Epithelial cell of prostate (primary cell): Measurements from ENCODE around the gene NTRK1.
A peak's percentile ranks its signal among the peaks of the same experiment; 100 is the strongest.

Source experiments
- DNase-seq: peaks from one replicate; pipeline ENCODE4 v3.0.0-alpha.2; 2011; ENCODE audit warnings: low read depth, low spot score
- H3K27ac ChIP-seq: fragments of 450-650 bp; 2 replicates; pipeline ENCODE4 v1.5.1; 2017; ENCODE audit warnings: mild to moderate bottlenecking

Gene NTRK1

GRCh38 chr1:156860628-156861423 lies at the start of gene NTRK1:
Gene NTRK1, plus strand, starts transcription at chr1:156860865. Its CDS starts 70 bp downstream, at chr1:156860935.
- DNase-seq: no peak
- H3K27ac ChIP-seq: no peak within 1 kb of the TSS

- DNase-seq: no peak
- no peak overlapping the region for H3K27ac ChIP-seq
Observed at GRCh38 chr1:156811168-156811567, 49.5 kb upstream of the NTRK1 start.

DNA sequence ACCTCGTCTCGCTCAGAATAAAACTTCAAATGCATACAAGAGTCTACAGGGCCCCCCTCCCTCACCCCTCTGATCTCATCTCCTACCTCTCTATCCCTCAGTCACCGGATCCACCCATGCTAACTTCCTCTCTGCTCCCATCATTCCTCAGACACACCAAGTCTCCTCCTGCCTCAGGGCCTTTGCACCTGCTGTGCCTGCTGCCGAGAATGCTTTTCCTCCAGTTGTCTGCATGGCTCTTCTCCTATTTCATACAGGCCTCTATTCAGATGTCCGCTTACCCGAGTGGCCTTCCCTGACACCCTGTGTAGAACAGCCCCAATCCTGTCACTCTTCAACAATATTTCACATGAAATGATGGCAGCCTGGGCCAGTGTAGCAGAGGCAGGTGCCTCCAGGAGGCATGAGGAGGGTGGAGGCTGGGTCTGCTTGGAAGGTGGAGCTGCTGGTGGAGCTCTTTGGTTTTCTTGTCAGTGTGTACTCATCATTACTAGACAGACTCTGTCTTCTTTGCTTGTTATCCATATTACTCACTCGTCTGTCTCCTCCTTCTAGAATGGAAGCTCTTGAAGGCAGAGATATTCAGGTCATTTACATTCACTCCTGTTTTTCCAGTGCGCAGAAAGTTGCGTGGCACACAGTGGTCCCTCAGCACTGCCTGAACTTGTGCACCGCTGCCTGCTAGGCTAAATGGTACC lies 48.2 kb upstream of the NTRK1 start:
- DNase-seq: no peak
- no peak overlapping the region for H3K27ac ChIP-seq

- H3K27ac ChIP-seq: no peak overlapping the region
- DNase-seq: no peak
Observed at GRCh38 chr1:156813298-156813697, 47.4 kb upstream of the NTRK1 start.

- no peak for DNase-seq
- peak overlapping the region; percentile 55 for H3K27ac ChIP-seq
Observed at GRCh38 chr1:156813750-156814570, 46.7 kb upstream of the NTRK1 start.

- peak overlapping the region; percentile 55 for H3K27ac ChIP-seq
- DNase-seq: no peak
Observed at GRCh38 chr1:156814571-156815260, 45.9 kb upstream of the NTRK1 start.

- no peak for DNase-seq
Observed at GRCh38 chr1:156815307-156815826, 45.3 kb upstream of the NTRK1 start.

GRCh38 chr1:156815961-156816422 lies 44.7 kb upstream of the NTRK1 start:
- H3K27ac ChIP-seq: peak overlapping the region; percentile 55
- DNase-seq: no peak

More at GRCh38 chr1:156815307-156815826, 45.3 kb upstream of the NTRK1 start:
- H3K27ac ChIP-seq: peak overlapping the region; percentile 55

DNA sequence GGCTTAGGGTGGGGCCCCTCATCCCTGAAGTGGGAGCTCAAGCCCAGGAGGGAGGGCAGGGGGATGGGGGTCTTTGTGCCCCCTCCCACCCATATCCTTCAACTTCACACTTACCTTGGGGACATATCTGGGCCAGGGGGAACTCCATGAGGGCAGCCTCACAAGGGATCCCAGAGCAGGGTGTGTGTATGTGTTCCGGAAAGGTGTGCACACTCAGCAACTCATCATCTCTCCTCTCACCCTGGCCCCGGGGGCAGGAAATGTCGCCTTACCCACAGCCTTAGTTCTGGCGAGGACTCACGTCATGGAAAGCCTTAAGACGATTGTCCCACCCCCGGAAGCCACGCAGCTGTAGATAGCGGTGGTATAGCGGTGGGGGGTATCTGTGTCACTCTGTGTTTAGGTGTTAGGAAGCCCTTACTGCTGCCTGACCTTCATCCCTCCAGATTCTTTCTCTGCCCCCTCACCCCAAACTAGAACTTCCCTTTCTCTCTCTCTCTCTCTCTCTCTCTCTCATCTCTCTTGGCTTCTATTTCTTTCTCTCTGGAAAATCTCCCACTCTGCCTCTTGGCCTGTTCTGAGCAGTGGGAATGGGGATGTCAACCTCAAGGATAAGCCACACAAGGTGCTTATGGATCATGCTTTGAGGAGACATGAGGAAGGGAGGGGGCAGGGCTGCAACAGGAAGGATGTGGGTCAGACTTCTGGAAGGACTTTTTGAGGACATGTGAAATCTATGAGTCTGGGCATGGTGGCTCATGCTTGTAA lies 43.9 kb upstream of the NTRK1 start, which contains the start of gene SH2D2A:
SH2D2A (minus strand) TSS at position 288 of the 768 bp plus-strand sequence; CDS start at position 148, 140 bp downstream.
- no peak for DNase-seq
- peak within 1 kb of the TSS; percentile 55 for H3K27ac ChIP-seq

- DNase-seq: no peak
- no peak overlapping the region for H3K27ac ChIP-seq
Observed at GRCh38 chr1:156821801-156822200, 38.9 kb upstream of the NTRK1 start.

- DNase-seq: no peak
- no peak overlapping the region for H3K27ac ChIP-seq
Observed at GRCh38 chr1:156822680-156823079, 38.0 kb upstream of the NTRK1 start.

GRCh38 chr1:156823210-156823790 lies 37.4 kb upstream of the NTRK1 start:
- no peak for DNase-seq

GRCh38 chr1:156826630-156827029 lies 34.0 kb upstream of the NTRK1 start:
- no peak overlapping the region for H3K27ac ChIP-seq
- DNase-seq: no peak

More at GRCh38 chr1:156823210-156823790, 37.4 kb upstream of the NTRK1 start:
- no peak overlapping the region for H3K27ac ChIP-seq

DNA sequence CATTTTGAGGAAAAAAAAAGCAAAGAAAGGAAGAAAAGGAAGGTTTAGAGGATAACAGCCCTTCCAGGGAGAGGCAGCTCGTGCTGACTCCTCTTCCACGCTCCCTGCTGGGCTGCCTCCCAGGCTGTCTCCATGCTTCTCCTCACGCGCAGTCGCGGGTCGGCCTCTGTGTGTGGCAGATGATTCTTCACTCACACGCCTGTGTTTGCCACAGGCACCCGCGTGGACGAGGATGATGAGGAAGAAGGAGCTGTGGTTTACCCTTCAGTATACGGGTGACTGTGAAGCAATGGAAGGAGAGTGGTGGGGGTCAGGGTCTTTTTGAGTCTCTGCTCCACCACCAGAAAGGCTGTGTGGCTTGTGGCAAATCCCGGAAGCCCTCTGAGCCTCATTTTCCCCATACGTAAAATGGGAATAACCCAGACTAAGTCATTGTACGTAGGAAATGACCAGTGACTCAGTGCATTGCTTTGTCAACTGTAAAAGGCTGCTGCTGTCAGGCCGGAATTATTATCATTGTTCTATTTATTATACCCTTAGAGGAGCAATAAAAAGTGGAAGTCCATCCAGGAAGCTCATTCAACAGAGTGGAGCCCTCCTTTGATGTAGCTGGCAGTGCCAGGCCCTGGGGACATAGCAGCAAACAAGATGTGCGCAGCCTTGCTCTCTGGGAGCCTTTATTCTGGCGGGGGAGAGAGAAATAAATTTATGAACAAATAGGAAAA lies 32.1 kb upstream of the NTRK1 start:
- DNase-seq: no peak
- H3K27ac ChIP-seq: no peak overlapping the region

DNA sequence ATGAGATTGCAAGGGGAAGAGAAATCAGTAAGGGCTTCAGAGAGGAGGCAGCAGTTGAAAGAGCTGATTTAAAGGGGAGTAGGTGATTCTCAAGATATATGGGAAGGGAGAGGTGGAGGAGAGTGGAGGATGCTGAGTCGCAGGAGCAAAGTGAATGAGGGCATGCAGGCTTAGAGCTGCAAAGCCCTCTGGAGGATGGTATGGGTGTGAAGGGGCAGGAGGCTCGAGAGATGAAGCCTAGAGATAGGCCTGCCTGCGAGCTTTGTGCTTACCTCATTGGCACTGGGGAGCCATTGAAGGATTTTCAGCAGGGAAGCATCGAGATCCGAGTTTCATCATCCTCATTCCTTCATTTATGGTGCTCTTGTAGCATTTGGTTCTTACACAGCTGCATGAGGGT lies 28.2 kb upstream of the NTRK1 start:
- no peak for DNase-seq
- H3K27ac ChIP-seq: no peak overlapping the region

- DNase-seq: no peak
- H3K27ac ChIP-seq: no peak overlapping the region
Observed at GRCh38 chr1:156833603-156834002, 27.1 kb upstream of the NTRK1 start.

DNA sequence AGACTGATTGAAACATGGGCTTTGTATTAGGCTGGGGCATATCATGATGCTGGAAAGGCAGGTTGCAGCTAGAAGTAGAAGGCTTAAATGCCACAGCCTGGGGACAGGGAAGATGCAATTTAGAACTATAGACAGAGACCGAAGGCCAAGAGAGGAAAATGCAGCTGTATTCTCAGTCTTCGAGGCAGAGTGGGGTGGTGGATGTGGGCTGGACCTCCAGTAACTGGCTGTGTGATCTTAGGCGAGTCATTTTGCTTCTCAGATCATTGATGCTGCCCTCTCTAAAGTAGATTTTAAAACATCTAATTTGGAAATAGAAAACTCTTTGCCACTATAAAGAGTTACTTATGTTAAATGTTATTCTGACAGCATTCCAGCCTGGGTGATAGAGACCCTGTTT lies 26.3 kb upstream of the NTRK1 start:
- H3K27ac ChIP-seq: no peak overlapping the region
- DNase-seq: no peak
